ENCODE results near the gene DMP1.
"Not testable (repeated sequence)": the region's sequence is repeated elsewhere in the genome, so short reads cannot be mapped to it uniquely, and the experiment has no call there.

The DMP1 gene

GRCh38 chr4:87679449-87680169 lies 29.5 kb downstream of the DMP1 start:
- no peak for DNase-seq (ENCODE audit: low read depth in 1 of 2, low spot score in 1 of 2)

- no peak for DNase-seq (ENCODE audit: low read depth in 1 of 2, low spot score in 1 of 2)
These were observed 30.2 kb downstream of the DMP1 start for GRCh38 chr4:87680271-87680670.

- DNase-seq (ENCODE audit: low read depth in 1 of 2, low spot score in 1 of 2) = no peak
These were observed 38.2 kb downstream of the DMP1 start for GRCh38 chr4:87688316-87688715.

GRCh38 chr4:87690947-87691346 lies 40.9 kb downstream of the DMP1 start:
- not testable (repeated sequence) for DNase-seq (ENCODE audit: low read depth in 1 of 2, low spot score in 1 of 2)

GRCh38 chr4:87692060-87692459 lies 42.0 kb downstream of the DMP1 start:
- not testable (repeated sequence) for DNase-seq (ENCODE audit: low read depth in 1 of 2, low spot score in 1 of 2)

GRCh38 chr4:87697272-87697671 lies 47.2 kb downstream of the DMP1 start:
- DNase-seq (ENCODE audit: low read depth in 1 of 2, low spot score in 1 of 2) = no peak

- no peak for DNase-seq (ENCODE audit: low read depth in 1 of 2, low spot score in 1 of 2)
These were observed 47.9 kb downstream of the DMP1 start for GRCh38 chr4:87697945-87698344.

GRCh38 chr4:87698394-87698793 lies 48.3 kb downstream of the DMP1 start:
- DNase-seq (ENCODE audit: low read depth in 1 of 2, low spot score in 1 of 2) = no peak

- no peak for DNase-seq (ENCODE audit: low read depth in 1 of 2, low spot score in 1 of 2)
These were observed 53.9 kb downstream of the DMP1 start for GRCh38 chr4:87704001-87704400.

GRCh38 chr4:87707279-87707918 lies 57.3 kb downstream of the DMP1 start:
- no peak for DNase-seq (ENCODE audit: low read depth in 1 of 2, low spot score in 1 of 2)
